Non-pigmented ciliary epithelial cell (primary cell): ENCODE data around the gene DEXI.

Source experiments
- DNase-seq: peaks from one replicate; pipeline ENCODE4 v3.0.0-alpha.2; 2010; ENCODE audit warnings: low read depth

DEXI gene

DNA sequence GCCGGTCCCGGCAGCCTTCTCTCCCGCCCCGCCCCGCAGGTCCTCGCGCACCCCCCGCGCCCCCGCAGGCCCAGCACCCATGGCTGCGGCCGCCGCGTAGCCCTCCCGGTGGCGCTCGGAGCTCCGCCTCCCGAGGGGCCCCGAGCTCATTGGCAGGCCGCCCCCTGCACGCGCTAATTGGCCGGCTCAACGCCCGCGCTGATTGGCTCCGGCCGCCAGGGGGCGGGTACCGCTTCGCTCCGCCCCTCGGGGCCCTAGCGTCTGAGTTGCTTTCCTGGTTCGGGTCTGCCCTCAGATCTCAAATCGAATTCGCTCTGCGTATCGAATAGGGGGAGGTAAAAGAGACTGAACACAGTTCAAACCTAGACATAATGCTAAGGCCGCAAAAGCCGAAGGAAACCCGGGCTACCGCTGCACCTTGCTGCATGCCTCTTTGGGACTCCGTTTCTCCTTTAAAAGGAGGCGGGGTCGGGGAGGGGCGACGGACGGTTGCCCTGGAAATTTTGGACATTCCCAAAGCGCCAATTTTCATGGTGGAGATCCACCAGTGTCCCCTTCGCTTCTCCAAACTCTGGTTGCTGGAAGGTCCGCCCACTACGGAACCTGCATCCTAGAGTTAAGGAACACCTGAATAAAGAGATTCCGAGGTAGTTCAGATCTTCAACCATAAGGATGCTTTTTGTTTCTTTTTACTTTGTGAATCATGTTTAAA is at the start of gene DEXI:
Gene DEXI (minus strand): TSS at position 117 of the 712 bp plus-strand sequence. CDS start 463 bp downstream, outside the sequence.
- DNase-seq = no peak

DNA sequence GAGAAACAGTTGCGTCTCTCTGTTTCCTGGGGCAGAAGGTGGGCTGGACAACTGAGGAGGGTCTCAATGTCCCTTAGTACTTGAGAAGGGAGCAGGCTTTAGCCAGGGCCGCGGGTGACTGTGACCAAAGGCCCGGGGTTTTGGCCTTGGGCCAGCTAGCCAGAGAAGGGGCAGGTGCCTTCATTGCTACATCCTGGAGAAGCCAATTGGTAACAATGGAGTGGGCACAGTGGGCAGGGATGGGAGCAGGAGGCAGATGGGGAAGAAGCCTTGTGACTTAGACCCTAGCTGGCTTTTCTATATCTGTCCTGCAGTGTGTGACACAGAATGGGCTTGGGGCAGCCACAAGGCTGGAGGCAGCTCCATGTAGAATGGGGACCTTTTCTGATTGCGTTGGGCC is 48.1 kb upstream of the DEXI start:
- no peak for DNase-seq

GRCh38 chr16:10989559-10989958 is 47.3 kb upstream of the DEXI start:
- DNase-seq = no peak

DNA sequence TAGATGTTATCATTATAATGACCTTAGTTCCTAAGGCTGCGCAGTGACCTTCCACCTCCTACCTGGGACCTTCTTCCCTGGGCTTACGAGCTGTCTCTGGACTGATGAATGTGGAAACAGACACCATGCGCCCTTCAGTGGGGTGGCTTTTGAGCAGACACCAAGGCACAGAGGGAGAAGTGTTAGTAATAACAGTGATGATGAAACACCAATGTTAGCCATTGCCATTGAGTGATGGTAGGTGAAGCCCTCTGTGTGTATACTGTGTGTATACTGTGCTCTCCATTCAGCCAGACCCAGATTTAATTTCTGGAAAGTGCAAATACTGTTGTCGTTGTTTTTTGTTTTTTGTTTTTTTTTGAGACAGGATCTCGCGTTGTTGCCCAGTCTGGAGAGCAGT is 46.6 kb upstream of the DEXI start:
- DNase-seq = no peak

DNA sequence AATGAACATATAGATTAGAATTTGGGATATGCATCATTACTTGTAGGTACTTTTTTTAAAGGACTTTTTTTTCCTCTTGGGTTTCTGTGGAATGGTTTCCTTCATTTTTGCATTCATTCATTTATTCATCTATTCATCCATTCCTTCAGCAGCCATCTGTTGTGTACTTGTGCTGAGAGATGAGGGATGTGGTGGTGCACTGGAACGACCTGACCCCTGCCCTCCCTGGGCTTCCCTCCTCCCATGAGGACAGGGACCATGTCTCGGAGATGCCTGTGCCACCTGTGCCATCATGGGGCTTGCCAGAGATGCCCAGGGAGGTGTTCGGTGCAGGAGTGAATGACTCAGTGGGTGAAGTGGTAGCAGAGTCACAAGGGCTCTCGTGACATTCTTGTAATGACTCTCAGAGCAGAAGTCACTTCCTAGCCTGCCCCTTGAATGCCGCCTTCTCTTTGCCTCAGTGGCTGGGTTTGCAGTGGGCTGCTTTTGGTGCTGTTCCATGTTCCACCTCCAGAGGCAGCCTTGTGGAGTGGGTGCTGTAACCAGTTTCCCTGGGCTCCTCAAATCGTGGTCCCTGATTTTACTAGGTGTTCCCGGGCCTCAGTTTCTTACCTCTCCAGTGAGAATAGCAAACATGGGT is 46.0 kb upstream of the DEXI start:
- DNase-seq = no peak

DNA sequence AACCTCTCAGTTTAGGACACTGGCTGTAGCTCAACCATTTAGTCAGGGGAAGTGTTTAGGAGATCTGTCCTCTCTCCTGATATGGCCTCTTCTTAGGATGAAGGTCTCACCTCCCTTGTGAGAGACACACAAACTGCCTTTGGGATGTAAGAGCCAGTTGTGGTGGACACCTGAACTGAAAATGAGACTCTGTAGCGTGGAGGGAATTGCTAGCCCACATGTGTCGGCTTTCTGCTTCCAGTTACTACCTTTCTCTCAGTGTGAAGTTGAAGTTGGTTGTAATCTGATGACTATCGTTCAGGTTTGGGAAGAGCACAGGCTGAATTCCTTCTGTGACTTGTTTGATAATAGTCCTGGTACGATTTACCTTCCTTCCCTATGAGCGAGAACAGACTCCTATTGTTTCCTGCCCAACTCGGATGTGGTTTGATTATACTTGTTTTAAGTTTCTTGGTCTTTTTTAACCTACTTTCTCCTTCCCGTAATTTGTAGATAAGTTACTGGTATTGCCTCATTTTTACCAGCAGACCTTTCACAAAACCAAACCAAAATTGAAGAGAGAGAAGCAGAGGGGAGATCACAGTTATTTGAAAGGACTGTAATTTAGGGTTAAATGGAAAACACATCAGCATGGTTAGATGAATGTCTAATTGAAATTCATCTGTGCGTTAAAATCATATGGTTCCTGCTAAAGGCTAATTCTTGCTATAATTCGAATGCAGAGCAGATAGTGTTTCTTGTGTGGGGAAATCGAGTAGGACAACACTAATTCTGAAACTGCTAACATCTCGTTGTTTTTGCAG is 45.3 kb upstream of the DEXI start:
- no peak for DNase-seq

- no peak for DNase-seq
Measured at GRCh38 chr16:10984509-10984908, 42.2 kb upstream of the DEXI start.

DNA sequence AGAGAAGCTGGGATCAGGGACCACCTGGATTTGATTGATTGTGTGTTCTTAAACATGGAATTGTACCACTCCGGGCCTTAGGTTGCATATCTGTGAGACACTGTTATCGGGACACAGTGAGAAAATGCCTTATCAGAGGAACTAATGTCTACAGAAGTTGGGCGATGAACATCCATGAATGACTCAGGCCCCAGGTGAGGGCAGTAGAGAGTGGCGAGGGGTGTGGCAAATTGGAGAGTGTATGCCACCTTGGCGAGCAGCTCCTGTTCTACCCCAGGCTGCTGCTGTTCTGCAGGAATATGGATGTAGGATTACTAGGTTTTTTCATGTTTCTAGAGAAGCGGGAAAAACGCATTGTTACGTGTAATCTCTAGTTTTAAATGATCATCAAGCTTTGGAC is 40.9 kb upstream of the DEXI start:
- DNase-seq = no peak

- DNase-seq = no peak
Measured at GRCh38 chr16:10982465-10983150, 40.3 kb upstream of the DEXI start.

GRCh38 chr16:10981697-10982216 is 39.5 kb upstream of the DEXI start:
- no peak for DNase-seq

DNA sequence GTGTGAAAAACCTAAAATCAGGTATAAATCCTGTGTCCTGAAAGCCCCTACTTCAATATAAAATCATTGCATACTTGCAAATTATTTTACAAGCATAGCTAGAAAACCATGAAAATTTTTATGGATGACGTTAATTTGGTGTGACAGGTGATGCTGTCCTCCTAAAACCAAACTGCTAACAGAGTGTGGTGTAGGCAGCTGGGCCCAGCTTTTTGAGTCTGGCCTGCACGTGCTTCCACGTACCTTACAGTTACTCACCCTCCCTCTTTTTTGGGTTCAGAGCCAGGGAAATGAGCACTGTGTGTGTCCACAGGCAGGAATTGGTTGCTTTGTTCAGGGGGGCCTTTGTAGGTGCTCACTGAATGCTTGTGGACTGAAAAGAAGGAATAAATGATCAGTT is 38.5 kb upstream of the DEXI start:
- no peak for DNase-seq

DNA sequence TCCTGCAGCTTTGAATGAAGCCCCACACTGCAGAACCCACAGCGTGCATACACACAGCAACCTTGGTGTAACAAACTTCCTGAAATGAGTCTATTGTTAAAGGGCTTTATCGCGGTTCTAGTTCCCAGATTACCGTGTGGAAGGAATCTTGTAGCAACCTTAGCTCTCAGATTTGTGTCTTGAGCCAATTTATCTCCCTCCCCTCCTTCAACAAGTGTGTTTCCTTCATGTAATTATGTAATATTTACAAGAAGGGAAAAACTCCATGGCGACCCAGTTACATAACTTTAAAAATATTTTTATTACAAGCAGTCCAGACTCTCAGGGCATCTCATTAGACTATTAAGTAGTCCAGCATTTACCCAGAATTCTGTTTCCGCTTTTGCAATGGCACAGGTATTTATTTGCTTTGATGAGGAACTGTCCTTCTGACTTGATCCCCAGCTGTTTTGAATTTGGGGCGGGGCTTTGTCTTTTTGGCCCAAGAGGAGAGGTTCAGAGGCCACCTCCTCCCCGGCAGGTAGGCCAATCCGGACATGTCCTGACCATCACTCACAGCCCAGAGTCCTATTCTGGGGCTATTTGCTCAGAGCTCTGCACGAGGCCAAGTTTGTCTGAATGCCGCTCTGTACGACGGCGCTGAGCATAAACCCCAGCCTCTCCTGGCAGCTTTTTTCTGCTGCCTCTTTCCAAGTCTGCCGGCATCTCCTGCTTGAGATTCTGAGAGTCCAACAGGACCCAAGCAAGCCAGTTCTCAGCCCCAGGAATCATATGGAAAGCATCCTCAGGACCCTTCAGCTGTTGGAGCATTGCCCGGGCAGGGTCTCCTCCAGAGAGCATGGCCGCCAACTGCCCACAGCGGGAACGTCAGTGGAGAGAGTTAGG is 37.7 kb upstream of the DEXI start:
- DNase-seq = no peak

DNA sequence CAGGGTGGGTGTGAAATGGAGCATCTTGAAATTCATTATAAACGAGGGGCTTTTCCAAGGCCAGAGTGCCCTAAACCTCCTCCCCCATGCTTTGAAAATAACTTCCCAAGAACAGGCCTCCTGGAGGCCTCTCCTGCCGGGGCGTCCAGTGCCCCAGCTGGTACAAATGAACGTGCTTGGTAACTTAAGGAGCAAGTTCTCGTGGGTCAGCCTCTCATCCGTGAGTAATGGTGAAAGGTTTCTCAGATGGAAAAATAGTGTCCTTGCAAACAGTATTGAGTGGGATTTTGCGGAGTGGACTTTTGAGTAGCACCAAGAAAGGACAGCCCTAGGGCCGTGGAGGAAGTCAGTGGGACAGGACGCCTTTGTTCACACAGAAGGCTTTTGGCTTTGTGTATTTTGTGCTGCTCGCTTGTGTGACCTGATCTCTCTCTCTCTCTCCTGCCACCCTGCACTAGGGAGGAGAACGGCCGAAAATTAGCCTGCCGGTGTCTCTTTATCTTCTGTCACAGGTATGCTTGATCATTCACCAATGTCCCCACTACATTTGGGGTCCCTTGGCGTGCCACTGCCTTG is 36.7 kb upstream of the DEXI start:
- no peak for DNase-seq

DNA sequence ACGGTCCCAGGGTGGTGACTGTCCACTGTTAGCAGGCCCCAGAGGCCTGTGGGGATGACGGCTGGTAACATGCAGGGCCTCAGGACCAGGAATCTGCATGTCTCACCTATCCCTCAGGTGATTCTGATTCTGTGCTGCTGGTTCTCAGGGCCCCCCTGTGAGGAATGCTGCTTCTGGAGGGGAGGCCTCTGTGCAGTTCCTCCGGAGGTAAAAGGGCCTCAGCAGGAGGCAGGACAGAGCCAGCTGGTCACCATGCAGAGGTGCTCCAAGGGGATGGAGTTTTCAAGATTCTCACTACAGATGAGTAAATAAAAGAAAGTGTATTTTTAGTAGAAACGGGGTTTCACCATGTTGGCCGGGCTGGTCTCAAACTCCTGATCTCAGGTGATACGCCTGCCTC is 35.9 kb upstream of the DEXI start:
- DNase-seq = no peak

DNA sequence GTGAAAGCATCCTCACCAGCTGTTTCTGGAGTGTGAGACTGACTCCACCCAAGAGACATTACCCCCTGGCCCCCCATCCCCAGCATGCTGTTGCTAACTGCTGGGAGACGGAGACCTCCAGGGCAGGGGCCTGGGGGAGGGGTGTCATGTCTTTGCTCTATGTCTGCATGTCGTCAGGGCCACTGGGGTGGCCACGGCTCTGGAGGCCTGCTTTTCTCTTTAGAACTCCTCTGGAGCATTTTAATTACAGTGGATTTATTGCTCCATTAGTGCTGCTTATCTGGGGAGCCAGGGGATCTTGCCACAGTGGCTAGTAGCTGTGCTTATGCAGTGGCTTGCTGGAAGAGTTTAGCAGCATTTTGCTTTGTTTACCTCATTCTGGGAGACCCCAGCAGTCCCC is 34.4 kb upstream of the DEXI start:
- no peak for DNase-seq

DNA sequence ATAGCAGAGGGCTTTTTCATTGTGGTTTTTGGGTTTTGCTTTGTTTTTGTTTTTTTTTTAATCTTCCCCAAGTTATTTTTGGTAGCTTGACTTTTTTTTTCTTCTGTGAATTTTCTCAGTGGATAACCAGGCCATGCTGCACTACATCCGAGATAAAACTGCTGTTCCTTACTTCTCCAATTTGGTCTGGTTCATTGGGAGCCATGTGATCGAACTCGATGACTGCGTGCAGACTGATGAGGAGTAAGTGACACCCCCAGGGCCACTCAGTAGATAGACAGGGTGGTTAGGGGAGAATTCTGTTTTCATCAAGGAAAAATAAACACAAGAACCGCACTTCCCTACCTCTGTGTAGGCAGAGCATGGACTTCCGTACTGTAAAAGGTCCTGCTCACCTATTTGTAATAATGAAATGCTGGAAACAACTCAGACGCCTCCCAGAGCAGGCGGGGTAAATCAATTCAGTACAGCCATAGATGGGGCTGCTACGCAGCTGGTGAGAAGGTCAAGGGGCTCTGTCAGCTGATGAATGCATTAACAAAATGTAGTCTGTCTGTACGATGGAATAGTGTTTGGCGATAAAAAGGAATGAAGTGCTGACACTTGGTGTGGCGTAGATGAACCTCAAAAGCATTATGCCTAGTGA is 30.7 kb upstream of the DEXI start:
- no peak for DNase-seq

- no peak for DNase-seq
Measured at GRCh38 chr16:10972108-10972818, 30.0 kb upstream of the DEXI start.

DNA sequence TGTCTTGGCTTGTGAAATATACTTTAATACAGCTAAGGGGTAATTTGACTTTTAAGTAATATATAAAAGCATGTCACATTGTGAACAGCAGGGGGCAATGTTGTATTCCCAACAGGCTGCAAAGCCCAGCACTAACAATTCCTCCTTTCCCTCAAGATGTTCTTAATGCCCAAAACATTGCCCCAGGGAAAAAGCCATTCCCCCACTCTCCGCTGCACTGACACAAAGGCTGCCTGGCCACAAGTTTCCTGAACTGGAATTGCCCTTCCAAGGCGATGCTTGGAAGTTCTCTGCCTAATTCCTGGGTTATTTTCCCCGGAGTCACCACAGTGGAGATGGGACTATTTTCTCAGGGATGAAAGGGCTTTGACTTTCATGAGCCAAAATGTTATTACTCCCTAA is 29.3 kb upstream of the DEXI start:
- DNase-seq = no peak

DNA sequence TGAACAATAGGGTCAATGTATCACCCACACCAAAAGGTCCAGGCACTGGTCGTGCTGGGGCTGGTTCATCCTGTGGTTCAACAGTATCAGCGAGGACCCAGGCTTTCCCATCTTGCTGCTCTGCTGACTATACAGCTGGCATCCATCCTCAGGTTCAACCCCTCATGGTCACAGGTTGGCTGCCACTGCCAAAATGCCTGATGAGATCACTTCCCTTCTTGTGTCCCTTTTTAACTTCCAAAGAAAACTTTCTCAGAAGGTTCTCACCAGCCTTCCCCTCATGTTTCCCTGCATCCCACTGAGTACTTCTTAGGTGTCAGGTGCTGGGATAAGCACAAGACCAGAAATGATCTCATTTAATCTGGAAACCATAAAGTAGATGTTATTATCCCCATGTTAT is 27.8 kb upstream of the DEXI start:
- DNase-seq = no peak

- no peak for DNase-seq
Measured at GRCh38 chr16:10969615-10970014, 27.3 kb upstream of the DEXI start.
